ENCODE results near the gene ASCC2.

DNA sequence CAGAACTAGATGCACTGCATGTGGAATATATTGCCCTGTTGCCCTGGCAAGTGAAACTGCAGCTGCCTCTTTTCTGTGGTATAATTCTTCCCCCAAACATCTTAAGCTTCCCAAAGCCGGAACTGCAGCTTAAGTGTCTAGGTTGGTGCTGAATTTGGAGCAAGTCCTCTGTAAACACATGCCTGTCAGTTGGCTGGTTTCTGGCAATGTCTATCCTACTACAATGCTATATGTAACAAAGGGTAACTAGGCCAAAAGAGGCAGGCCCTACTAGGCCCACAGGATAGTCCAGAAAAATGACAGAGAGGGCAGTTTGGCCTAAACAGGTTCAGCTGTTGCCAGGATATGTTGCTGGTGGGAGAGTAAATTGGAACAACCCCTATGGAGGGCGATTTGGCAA lies 27.9 kb downstream of the ASCC2 start:
- TF ChIP-seq POLR2A (IDR thresholded peaks at IDR 0.05; ENCODE audit: low read depth, low read length) (no peak), MAX (IDR thresholded peaks at IDR 0.05; ENCODE audit: insufficient read depth, insufficient read length) (no peak), POLR2AphosphoS5 (IDR thresholded peaks at IDR 0.05; ENCODE audit: insufficient read depth, low read depth, low read length) (no peak)
- TF ChIP-seq, protein P1, sequence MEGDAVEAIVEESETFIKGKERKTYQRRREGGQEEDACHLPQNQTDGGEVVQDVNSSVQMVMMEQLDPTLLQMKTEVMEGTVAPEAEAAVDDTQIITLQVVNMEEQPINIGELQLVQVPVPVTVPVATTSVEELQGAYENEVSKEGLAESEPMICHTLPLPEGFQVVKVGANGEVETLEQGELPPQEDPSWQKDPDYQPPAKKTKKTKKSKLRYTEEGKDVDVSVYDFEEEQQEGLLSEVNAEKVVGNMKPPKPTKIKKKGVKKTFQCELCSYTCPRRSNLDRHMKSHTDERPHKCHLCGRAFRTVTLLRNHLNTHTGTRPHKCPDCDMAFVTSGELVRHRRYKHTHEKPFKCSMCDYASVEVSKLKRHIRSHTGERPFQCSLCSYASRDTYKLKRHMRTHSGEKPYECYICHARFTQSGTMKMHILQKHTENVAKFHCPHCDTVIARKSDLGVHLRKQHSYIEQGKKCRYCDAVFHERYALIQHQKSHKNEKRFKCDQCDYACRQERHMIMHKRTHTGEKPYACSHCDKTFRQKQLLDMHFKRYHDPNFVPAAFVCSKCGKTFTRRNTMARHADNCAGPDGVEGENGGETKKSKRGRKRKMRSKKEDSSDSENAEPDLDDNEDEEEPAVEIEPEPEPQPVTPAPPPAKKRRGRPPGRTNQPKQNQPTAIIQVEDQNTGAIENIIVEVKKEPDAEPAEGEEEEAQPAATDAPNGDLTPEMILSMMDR (IDR thresholded peaks at IDR 0.05; ENCODE audit: extremely low read depth in 1 of 2, insufficient read depth in 1 of 2, low read depth in 1 of 2, low read length in 2 of 2), result no peak

Data from endothelial cell of umbilical vein (primary cell).